ENCODE results near the gene MRPL23.

GRCh38 chr11:1931341-1932104, 15.6 kb upstream of the MRPL23 start:
- TF ChIP-seq, protein P1, sequence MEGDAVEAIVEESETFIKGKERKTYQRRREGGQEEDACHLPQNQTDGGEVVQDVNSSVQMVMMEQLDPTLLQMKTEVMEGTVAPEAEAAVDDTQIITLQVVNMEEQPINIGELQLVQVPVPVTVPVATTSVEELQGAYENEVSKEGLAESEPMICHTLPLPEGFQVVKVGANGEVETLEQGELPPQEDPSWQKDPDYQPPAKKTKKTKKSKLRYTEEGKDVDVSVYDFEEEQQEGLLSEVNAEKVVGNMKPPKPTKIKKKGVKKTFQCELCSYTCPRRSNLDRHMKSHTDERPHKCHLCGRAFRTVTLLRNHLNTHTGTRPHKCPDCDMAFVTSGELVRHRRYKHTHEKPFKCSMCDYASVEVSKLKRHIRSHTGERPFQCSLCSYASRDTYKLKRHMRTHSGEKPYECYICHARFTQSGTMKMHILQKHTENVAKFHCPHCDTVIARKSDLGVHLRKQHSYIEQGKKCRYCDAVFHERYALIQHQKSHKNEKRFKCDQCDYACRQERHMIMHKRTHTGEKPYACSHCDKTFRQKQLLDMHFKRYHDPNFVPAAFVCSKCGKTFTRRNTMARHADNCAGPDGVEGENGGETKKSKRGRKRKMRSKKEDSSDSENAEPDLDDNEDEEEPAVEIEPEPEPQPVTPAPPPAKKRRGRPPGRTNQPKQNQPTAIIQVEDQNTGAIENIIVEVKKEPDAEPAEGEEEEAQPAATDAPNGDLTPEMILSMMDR (IDR thresholded peaks at IDR 0.05; ENCODE audit: low read depth, low read length, poor library complexity, severe bottlenecking): no peak
- TF ChIP-seq EZH2phosphoT487 (IDR thresholded peaks at IDR 0.05; ENCODE audit: borderline replicate concordance, low read length): no peak

Measured in DOHH2 (cell line).